HG03520 (cell line): ENCODE data around the gene OR2T1.
"Not testable (repeated sequence)": the region's sequence is repeated elsewhere in the genome, so short reads cannot be mapped to it uniquely, and the experiment has no call there.

Experiments
- ATAC-seq: cut with Tn5 transposase; IDR thresholded peaks from one replicate; pipeline ENCODE4 v1.9.1; 2021; ENCODE audit warnings: mild to moderate bottlenecking, moderate library complexity; ENCODE audit not compliant: unreplicated experiment

Gene OR2T1, protein sequence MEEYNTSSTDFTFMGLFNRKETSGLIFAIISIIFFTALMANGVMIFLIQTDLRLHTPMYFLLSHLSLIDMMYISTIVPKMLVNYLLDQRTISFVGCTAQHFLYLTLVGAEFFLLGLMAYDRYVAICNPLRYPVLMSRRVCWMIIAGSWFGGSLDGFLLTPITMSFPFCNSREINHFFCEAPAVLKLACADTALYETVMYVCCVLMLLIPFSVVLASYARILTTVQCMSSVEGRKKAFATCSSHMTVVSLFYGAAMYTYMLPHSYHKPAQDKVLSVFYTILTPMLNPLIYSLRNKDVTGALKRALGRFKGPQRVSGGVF

DNA sequence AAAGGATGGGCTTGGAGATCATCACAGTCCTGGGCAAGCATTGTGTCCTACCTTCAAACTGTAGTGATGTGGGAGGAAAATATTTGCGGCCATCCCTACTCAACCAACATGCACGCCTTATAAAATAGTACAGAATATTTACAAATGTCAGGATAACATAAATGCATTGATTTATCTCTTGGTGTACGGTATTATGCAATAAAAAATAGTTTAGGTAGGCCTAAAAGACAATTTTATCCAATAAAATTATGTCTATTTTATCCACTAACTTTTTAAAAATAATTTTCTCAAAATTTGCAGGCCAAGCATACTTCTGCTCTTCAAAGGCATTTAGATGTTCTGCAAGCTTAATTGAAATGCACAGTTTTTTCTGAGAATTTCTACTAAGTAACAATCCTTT lies at the start of gene OR2T1:
Gene OR2T1, plus strand, starts transcription at position 301 of the 400 bp plus-strand sequence. CDS start 3,100 bp downstream, outside the sequence.
- ATAC-seq, result no peak

DNA sequence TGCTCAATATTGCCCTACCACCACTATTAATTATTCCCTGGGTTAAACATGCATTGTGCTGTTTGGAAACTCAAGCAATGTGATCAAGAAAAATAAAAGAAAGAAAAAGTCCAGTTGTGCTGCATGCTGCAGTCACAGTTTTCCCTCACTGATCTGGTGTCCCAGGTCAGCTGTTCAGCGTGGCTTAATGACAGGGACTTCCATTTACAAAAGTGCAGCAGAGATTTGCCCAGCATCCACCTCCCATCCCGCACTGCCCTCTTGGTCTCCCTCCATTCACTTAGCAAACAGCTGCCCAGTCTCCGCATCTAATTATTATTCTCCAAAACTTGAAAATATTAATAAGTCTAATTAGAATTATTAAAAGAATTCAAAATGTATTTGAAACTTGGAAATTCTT lies 43.4 kb upstream of the OR2T1 start:
- ATAC-seq, result no peak

DNA sequence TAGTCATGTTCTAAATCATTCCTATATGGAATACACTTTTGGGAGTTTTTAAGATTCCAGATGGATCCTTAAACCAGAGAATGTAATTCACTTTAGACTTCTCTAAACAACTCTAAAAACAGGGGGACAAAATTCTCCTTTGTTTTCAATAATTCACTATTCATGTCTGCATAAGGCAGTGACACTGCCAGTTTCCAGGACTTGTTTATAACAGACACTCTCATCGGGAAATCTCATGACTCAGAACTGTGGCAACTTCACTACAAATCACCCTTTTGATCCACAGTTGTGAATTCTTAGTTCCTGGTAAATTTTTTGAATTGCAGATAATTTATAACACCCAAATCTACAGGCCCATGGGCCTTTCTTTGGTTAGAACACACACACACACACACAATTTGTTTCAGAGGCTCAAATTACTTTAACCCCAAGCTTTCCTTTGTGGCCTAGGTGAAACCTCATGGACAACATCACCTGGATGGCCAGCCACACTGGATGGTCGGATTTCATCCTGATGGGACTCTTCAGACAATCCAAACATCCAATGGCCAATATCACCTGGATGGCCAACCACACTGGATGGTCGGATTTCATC lies 41.6 kb upstream of the OR2T1 start, which contains the start of gene OR2T4:
Gene OR2T4, plus strand, starts transcription at position 545 of the 595 bp plus-strand sequence. Its CDS starts 0 bp downstream, at position 545.
- no peak for ATAC-seq

DNA sequence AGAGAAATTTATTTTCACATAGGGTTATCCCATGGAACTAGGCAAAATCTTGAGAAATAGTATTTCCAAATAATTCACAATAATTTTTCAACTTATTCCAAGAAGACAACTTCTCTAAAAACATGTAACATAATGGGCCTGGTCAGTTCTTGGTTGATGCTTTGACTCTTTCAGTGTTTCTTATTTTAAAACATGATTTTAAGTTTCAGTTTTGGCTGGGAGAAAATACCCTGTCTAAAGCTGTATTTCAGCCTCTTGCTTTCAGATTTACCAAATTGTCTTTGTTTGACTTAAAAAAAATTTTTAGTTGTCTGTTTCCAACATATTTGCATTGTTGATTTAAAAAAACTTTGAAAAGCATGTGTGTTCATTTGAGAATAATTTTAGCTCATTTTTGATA lies 36.2 kb upstream of the OR2T1 start:
- ATAC-seq, result no peak

DNA sequence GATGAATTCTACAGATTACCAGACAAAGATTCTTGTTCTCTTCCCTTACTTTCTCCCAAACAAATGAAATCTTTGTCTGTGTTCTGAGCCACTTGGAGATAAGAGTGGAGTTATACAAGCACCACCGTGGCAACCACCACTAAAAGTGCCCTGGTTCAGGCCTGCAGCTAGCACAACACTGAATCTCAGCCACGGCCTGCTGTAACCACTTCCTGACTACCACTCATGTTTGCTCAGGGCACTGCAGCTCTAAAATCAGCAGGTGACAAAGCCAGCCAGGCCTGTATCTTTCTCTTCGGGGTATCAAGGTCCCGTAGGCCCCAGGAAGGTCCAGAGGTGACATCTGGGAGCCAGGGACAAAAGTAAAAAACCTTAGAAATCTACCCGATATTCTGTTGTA lies 30.5 kb upstream of the OR2T1 start:
- ATAC-seq, result peak; percentile 63

DNA sequence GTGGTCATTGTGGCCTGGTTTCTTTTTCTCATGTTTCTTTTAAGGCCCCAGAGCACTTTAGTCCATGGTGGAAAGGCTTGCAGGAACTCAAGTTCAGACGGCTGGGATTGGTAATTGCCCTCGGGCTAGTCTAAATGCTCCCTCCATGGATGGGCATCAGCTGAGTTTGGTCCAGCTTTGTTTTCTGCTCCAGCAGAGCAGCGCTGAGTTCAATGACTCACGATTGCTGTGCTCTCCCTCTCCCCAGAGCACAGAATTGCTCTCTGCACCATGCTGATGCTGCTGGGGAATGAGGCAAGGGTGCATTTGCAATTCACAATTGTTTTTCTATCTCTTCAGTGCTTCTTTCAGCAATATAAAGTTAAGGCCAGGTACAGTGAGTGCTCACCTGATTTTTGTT lies 29.1 kb upstream of the OR2T1 start:
- ATAC-seq, result no peak

DNA sequence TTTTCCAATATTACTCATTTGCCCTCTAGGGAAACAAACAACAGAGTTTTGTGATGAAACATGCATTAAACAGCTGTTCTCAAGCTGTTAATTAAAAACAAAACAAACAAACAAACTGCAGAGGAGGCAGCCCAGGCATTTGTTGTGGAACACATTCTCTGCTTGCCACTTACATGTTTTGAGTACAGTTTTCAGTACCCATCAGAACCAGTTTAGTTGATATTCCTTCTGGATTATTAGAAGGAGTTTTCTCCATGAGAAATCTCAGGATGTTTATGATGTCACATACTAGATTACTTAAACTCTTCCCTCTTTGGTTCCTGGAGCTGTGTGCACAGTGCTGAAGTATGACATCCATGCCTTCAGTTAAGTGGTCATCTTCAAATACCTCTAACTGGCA lies 27.4 kb upstream of the OR2T1 start, which contains the start of gene OR2T6:
Gene OR2T6, plus strand, starts transcription at position 301 of the 400 bp plus-strand sequence. CDS start 11,863 bp downstream, outside the sequence.
- no peak for ATAC-seq

DNA sequence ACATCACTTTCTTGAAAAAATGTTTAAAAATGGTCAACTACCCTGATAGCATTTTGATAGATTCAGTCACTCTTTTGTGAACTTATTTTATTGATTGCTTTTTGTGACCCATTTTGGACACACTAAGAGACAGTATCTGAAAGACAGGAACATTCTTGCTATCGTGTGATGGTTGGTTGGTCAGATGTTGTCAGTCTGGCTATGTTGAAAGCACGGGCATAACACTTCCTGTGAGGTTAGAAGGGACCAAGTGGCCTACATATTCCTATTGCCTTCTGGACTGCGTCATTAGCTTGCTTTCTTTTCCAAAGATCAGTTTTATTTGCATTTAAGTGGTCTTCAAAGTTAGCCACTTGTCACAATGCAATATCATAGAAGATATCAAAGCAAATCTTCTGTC lies 25.9 kb upstream of the OR2T1 start:
- ATAC-seq, result no peak

DNA sequence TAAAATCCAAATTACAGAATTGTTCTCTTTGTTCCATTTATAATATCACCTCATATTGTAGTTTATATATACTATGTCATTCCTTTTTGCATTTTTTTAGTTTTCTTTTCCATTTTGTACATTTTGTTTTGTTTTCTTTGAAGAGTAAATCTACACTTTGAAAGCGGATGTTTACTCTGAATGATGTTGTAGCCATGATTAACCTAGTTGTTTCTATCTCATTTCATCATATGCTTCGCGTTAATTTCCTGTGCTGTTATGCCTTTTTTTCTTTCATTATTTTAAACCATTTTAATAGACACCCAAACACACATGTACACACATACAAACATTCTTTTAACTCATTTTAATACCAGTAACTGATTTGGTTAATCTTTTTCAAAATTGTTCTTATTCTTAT lies 22.0 kb upstream of the OR2T1 start:
- ATAC-seq, result no peak

DNA sequence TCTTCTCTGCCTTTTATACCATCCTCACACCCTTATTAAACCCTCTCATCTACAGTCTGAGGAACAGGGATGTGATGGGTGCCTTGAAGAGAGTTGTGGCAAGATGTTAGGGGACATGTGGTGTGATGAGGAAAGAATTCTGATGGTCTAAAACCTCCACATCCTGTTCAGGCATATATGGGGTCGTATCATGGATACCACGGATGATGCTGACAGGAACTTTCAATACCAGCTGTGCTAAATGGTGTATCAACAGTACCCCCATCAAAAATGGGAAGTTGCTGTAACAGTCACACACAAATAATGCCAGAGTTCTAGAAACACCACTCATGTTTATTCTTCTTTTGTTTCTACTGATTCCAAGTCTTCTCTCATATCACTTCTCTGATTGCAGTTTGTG lies 14.4 kb upstream of the OR2T1 start:
- no peak for ATAC-seq

DNA sequence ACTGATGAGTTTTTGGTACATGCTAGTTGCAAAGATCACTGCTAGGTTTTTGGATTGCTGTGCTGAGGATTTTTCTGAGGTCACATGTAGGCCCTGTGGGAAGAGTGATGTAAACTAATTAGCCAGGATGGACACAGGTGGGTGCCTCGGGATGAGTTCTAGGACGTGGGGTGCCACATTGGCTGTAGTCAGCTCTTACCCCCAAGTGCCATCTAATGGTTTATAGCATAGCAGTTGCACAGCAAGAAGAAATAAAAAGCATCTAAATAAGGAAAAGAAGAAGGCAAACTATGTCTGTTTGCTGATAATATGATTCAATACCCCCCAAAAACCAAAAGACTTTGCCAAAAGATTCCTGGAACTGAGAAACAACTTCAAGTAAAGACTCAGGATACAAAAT lies 9.8 kb upstream of the OR2T1 start:
- no peak for ATAC-seq

DNA sequence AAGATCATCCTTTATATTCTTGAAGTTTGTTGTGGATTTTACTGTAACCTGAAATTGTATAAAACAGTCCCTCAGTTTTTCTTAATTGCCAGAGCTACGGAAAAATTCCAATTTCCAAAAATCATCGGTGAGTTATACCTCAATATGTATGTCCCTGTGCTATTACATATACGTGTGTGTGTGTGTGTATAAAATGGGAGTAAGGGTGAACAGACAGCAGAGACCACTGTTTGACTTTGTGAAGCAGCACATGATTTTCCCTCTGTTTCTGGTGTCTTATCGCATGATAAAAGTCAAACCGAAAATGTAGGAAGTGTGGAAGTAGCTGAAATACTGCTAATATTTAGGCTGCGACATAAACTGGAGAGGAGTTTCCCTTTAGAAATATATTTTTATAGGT lies 1.2 kb downstream of the OR2T1 start:
- no peak for ATAC-seq

DNA sequence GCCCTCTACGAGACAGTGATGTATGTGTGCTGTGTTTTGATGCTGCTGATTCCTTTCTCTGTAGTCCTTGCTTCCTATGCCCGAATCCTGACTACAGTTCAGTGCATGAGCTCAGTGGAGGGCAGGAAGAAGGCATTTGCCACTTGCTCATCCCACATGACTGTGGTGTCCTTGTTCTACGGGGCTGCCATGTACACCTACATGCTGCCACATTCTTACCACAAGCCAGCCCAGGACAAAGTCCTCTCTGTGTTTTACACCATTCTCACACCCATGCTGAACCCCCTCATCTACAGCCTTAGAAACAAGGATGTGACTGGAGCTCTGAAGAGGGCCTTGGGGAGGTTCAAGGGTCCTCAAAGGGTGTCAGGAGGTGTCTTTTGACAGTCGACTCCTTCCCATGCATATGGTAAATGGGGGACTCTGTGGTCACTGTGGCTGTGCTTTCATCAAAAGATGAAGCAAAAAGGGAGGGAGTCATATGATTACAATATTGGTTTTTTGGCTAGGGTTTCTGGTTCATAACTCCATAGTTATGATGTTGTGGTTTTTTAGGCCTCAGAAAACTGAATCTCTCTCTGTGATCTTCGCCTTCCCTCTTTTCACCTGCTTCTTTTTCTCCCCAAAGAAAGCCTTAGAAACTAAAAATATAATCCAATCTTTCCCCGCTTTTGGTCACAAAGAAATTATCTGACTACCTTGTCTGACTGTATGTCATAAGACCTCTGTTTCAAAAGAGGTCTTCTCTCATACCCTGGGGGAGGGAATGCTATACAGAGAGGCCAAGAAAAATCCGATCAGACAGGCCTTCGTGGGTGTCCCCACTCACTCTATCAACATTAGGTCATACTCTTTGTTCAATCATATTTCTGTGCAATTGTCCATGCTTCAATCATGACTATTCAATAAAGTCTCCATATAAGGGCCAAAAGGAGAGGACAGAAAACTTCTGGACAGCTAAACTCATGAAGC lies 4.2 kb downstream of the OR2T1 start:
- ATAC-seq, result no peak

DNA sequence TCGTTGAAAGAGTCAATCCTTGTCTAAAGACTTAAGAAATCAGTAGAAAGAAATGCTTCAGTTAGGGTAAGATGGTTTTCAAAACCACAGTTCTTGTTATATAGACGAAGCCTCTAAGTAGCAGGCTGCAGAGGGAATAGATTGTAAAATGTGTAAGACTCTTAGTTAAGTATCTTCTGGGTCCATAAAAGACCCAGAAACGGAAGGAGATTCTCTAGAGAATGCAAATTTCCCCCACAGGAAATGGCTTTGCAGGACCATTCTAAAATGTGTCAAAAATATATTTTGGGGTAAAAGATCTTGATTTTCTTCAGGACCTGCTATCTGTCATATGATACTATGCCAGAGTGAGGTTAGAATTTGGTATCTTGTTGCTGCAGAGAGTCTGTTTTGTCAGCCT lies 13.4 kb downstream of the OR2T1 start:
- ATAC-seq, result no peak

DNA sequence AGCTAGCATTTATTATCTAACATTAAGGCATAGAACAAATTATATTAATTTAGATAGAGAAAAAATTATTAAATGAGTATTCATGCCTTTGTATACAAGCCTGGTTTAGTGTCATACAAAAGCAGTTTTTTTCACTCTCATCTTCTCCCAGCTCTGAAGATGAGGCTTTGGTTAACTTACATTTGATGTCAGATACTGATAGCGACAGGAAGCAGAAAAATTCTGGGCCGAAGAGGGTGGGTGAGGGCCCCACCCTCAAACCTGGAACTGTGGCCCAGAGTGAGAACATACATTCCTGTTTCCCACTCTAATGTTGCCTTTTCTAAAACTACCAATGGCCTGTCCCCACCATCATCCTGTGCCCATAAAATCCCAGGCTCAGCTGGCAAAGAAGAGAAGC lies 15.0 kb downstream of the OR2T1 start:
- ATAC-seq, result no peak

DNA sequence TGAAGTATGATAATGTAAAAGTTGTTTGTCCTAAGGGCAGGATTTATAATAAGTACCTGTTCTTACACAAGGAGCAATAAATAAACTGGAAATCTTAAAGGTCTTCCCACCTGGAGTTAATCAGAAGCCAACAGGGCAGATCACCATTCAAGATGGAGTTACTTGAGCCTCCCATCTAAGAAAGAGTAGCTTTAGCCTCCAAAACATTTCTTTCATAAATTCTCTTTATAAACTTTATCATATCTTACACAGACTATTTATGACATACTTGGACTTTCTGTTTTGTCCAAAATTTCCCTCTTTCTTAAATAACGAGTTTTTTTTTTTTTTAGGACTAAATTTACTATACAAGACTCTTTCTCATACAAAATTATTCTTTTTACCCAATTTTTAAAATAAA lies 18.5 kb downstream of the OR2T1 start:
- ATAC-seq, result no peak

DNA sequence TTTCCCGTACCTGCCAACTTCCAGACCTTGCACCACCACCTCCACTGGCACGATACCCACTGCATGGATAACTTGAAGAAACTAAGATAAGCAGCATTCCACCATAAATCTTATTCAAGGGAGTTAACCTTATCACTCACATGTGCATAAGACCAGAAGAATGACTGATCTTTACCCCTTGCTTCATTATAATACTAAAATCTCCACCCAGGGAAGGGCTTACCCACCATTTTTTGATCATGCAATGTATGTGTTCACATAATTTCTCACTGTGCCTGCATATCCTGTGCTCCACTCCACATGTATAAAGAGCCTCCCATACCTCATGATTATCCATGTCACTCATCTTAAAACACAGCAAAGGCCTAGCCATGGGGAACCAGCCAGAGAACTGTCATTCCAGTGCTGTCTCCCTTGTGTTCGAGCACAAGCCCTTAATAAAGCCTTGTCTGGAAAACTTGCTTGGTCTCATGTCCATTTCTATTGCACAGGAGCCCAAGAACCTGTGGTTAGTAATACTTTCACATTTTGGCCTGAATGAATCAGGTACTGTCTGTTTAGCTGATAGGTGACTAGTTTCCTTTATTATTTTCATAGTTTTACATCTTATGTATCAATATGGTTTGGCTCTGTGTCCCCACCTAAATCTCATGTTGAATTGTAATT lies 24.8 kb downstream of the OR2T1 start:
- peak; percentile 47 for ATAC-seq

DNA sequence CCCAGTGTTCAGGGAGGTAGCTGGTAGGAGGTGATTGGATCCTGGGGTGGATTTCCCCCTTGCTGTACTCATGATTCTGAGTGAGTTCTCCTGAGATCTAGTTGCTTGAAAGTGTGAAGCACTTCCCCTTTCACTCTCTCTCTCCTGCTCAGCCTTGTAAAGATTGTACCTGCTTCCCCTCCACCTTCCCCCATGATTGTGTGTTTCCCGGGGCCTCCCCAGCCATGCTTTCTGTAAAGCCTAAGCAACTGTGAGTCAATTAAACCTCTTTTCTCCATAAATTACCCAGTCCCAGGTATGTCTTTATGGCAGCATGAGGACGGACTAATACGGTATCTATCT lies 25.3 kb downstream of the OR2T1 start:
- ATAC-seq, result peak; percentile 98

DNA sequence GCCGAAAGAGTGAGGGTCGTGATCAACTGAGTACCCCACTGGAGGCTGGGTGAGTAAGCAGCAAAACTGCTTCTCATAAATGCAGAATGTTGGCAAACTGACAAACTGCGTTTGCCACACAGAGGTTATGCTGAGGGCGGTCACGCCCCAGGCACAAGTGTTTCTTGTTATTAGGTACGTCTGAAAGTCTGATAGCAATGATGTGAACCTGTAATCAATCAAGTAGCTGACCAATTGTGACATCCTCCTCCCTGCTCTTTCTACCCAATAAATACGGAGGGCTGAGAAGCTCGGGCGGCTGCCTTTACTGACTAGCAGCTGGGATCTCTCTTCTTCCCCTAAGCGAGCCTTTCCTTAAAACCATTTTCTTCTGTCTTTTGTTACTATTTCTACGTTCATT lies 28.8 kb downstream of the OR2T1 start:
- not testable (repeated sequence) for ATAC-seq

DNA sequence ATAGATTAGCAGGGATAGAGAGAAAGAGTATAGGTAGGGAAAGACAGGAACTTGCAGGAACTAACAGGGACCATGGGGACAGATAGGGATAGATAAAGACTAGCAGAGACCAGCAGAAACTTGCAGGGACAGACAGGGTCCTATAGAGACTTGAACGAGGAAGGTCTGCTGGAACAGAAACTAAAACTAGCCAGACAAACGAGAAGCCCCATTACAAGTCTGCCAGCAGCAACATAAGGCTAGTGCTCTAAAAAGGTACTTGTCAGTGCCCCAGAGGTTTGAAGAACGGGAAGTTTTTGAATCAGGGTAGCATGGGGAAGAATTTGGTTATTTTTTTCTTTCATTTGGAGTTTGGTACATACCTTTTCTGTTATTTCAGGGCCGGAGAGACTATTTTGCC lies 29.4 kb downstream of the OR2T1 start:
- not testable (repeated sequence) for ATAC-seq
